HCT116 (cell line): ENCODE measurements around the gene ZNF548. TPM values are rescaled to one million over a fixed set of nuclear protein-coding genes. Genes with fewer than 3 reads are reported as not detected.

Source experiments
- ATAC-seq: fragments of 200-7000 bp; cut with Tn5 transposase; 2 replicates; pipeline ENCODE4 v1.9.1; 2020; ENCODE audit warnings: mild to moderate bottlenecking, moderate library complexity
- BruUV-seq: library from RNA; stranded (reverse); fragments of 400-500 nt; replicated peaks from 2 replicates; lab custom pipeline; 2021; lab: Mats Ljungman, UMichigan
- CTCF ChIA-PET: fragments of 300-600 bp; sonication (Branson Sonifier 250); formaldehyde crosslinking; loops from one replicate; lab custom pipeline; 2021; ENCODE audit warnings: antibody characterized with exemption; lab: Charles Lee
- POLR2A ChIA-PET: fragments of 300-600, 350-600 bp; sonication (Branson Sonifier 250); formaldehyde crosslinking; loops from one replicate; lab custom pipeline; 2021; ENCODE audit warnings: antibody characterized with exemption; lab: Charles Lee
- RAD21 ChIA-PET, 2 experiments: fragments of 300-600 bp; sonication (Branson Sonifier 250); formaldehyde crosslinking; loops; one replicate each; lab custom pipeline; 2023; ENCODE audit warnings: low total read pairs in 2 of 2; ENCODE audit not compliant: uncharacterized antibody in 2 of 2, unreplicated experiment in 2 of 2, low non-redundant PET in 1 of 2; lab: Charles Lee
- DNase-seq: peaks from one replicate; pipeline ENCODE4 v3.0.0-alpha.2; 2010; ENCODE audit warnings: low read depth, low spot score
- H2AFZ ChIP-seq: fragments of 200-600 bp; shearing (Covaris generic), sonication (generic); 2 replicates; pipeline ENCODE4 v1.6.1; 2017; ENCODE audit warnings: low read depth, mixed run types, mixed read lengths, antibody characterized with exemption, low read length; ENCODE audit not compliant: poor library complexity, severe bottlenecking
- H3K27ac ChIP-seq: 2 replicates; pipeline ENCODE4 v1.5.1; 2012; ENCODE audit warnings: low read depth, low read length
- H3K27me3 ChIP-seq: fragments of 200-600 bp; sonication (generic); 2 replicates; pipeline ENCODE4 v1.6.1; 2016; ENCODE audit warnings: mixed run types, low read length, mixed read lengths; ENCODE audit not compliant: insufficient read depth
- H3K36me3 ChIP-seq, 2 experiments: fragments of 200-500 bp in 1 of 2; fragments of 200-600 bp in 1 of 2; sonication (Bioruptor generic) in 1 of 2; sonication (generic) in 1 of 2; 2 replicates each; pipeline versions ENCODE4 v1.5.1 to v1.6.1; 2014 to 2016; ENCODE audit warnings: low read length in 2 of 2, inconsistent platforms in 1 of 2, mixed read lengths in 1 of 2, mixed run types in 1 of 2; ENCODE audit not compliant: insufficient read depth in 2 of 2, control insufficient read depth in 1 of 2
- H3K4me1 ChIP-seq, 2 experiments: fragments of 200-600 bp in 1 of 2; sonication (generic) in 1 of 2; 2 replicates each; pipeline versions ENCODE4 v1.5.1 to v1.6.1; 2012 to 2017; ENCODE audit warnings: low read length in 2 of 2, inconsistent platforms in 1 of 2, mild to moderate bottlenecking in 1 of 2, mixed read lengths in 1 of 2, mixed run types in 1 of 2, moderate library complexity in 1 of 2; ENCODE audit not compliant: insufficient read depth in 2 of 2, control insufficient read depth in 1 of 2
- H3K4me2 ChIP-seq: fragments of 200-600 bp; sonication (generic); 2 replicates; pipeline ENCODE4 v1.6.1; 2017; ENCODE audit warnings: mixed run types, low read length, mixed read lengths
- H3K4me3 ChIP-seq, 2 experiments: fragments of 200-600 bp in 1 of 2; sonication (generic) in 1 of 2; replicated peaks in 1 of 2; 2 replicates each; pipeline ENCODE4 v1.5.1; 2011 to 2016; ENCODE audit warnings: low read length in 2 of 2, control low read depth in 1 of 2, low read depth in 1 of 2, mild to moderate bottlenecking in 1 of 2, mixed read lengths in 1 of 2, mixed run types in 1 of 2
- H3K79me2 ChIP-seq: fragments of 200-600 bp; sonication (generic); 2 replicates; pipeline ENCODE4 v1.6.1; 2017; ENCODE audit warnings: mild to moderate bottlenecking, mixed run types, low read length, moderate library complexity, mixed read lengths; ENCODE audit not compliant: insufficient read depth
- H3K9ac ChIP-seq: fragments of 200-600 bp; sonication (generic); 2 replicates; pipeline ENCODE4 v1.6.1; 2016; ENCODE audit warnings: low read length, mixed read lengths
- H3K9me2 ChIP-seq: fragments of 200-600 bp; sonication (generic), shearing (Covaris generic); 2 replicates; pipeline ENCODE4 v1.6.1; 2017; ENCODE audit warnings: mixed run types, mild to moderate bottlenecking, moderate library complexity; ENCODE audit not compliant: insufficient read depth
- H3K9me3 ChIP-seq, 2 experiments: fragments of 200-500 bp in 1 of 2; fragments of 200-600 bp in 1 of 2; sonication (Bioruptor generic) in 1 of 2; sonication (generic) in 1 of 2; 2 replicates each; pipeline ENCODE4 v1.6.1; 2014 to 2017; ENCODE audit warnings: low read length in 2 of 2, mixed read lengths in 2 of 2, inconsistent platforms in 1 of 2, low read depth in 1 of 2, mild to moderate bottlenecking in 1 of 2, mixed run types in 1 of 2, moderate library complexity in 1 of 2; ENCODE audit not compliant: control insufficient read depth in 1 of 2, insufficient read depth in 1 of 2
- H4K20me1 ChIP-seq: fragments of 200-600 bp; sonication (generic), shearing (Covaris generic); 2 replicates; pipeline ENCODE4 v1.6.1; 2017; ENCODE audit warnings: mixed run types, mild to moderate bottlenecking, moderate library complexity; ENCODE audit not compliant: insufficient read depth
- FOSL1 ChIP-seq: IDR thresholded peaks from 2 replicates; pipeline ENCODE4 v1.6.1; 2012; ENCODE audit warnings: low read depth
- POLR2AphosphoS5 ChIP-seq: IDR thresholded peaks from 2 replicates; pipeline ENCODE4 v1.6.1; 2011; ENCODE audit warnings: mild to moderate bottlenecking, low read depth, low read length, moderate library complexity
- TCF7L2 ChIP-seq: IDR thresholded peaks from 2 replicates; pipeline ENCODE4 v1.7.0; 2011; ENCODE audit warnings: borderline replicate concordance, inconsistent platforms; ENCODE audit not compliant: insufficient read depth, insufficient read length; ENCODE audit errors: extremely low read depth
- ZNF274 ChIP-seq: fragments of 200-500 bp; sonication (Bioruptor generic); IDR thresholded peaks from 2 replicates; pipeline ENCODE4 v1.6.1; 2014; ENCODE audit warnings: mild to moderate bottlenecking, low read depth, low read length, inconsistent platforms
- intact Hi-C: fragments of 100-400 bp; cut with micrococcal nuclease; formaldehyde crosslinking; loops from 2 replicates; pipeline ENCODE4 v1.10.0; 2022
- total RNA-seq: library from RNA; stranded (reverse); gene quantifications from one replicate; pipeline ENCODE4 v1.2.1, GENCODE V29; 2021; ENCODE audit not compliant: unreplicated experiment
- TF ChIP-seq, protein P1 (sequence below): IDR thresholded peaks from 2 replicates; pipeline ENCODE4 v1.6.1; 2012; ENCODE audit warnings: low read depth

The ZNF548 gene
- total RNA-seq, 1 experiment from 2014 or later: 8.7 TPM

- Histone ChIP-seq H3K79me2 (peaks cover 7% of the 10 kb centered on the region; the same call in 1 of the 2 replicates), H3K9ac (no peak overlapping the region), H3K27me3 (no peaks in the 10 kb centered on the region), H3K4me1 (peaks cover 3 to 9% of the 10 kb centered on the region in 2 experiments; a peak in 3 of 4 replicates), H3K9me3 (no peaks in the 10 kb centered on the region; a peak in 1 of 4 replicates), H3K4me2 (no peak overlapping the region), H4K20me1 (no peaks in the 10 kb centered on the region), H3K36me3 (peaks cover 13 to 31% of the 10 kb centered on the region in 2 experiments), H3K9me2 (no peaks in the 10 kb centered on the region)
- ATAC-seq: no peak
- DNase-seq: no peak
- intact Hi-C loops: no loop called here
- BruUV-seq: no TSS peak
- RAD21 ChIA-PET: no interaction called here
- POLR2A ChIA-PET: no interaction called here
- TF ChIP-seq POLR2AphosphoS5: no peak
- no peak for TF ChIP-seq ZNF274
- no peak for TF ChIP-seq FOSL1
- no peak for TF ChIP-seq TCF7L2
- TF ChIP-seq, protein P1, sequence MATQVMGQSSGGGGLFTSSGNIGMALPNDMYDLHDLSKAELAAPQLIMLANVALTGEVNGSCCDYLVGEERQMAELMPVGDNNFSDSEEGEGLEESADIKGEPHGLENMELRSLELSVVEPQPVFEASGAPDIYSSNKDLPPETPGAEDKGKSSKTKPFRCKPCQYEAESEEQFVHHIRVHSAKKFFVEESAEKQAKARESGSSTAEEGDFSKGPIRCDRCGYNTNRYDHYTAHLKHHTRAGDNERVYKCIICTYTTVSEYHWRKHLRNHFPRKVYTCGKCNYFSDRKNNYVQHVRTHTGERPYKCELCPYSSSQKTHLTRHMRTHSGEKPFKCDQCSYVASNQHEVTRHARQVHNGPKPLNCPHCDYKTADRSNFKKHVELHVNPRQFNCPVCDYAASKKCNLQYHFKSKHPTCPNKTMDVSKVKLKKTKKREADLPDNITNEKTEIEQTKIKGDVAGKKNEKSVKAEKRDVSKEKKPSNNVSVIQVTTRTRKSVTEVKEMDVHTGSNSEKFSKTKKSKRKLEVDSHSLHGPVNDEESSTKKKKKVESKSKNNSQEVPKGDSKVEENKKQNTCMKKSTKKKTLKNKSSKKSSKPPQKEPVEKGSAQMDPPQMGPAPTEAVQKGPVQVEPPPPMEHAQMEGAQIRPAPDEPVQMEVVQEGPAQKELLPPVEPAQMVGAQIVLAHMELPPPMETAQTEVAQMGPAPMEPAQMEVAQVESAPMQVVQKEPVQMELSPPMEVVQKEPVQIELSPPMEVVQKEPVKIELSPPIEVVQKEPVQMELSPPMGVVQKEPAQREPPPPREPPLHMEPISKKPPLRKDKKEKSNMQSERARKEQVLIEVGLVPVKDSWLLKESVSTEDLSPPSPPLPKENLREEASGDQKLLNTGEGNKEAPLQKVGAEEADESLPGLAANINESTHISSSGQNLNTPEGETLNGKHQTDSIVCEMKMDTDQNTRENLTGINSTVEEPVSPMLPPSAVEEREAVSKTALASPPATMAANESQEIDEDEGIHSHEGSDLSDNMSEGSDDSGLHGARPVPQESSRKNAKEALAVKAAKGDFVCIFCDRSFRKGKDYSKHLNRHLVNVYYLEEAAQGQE: no peak
- TF ChIP-seq, all 23 proteins: peak for 0
- Histone ChIP-seq H3K27ac (no peak overlapping the region), H3K4me3 (no peak overlapping the region), H2AFZ (no peak overlapping the region)
- CTCF ChIA-PET: no interaction called here
These were observed 30.4 kb upstream of the ZNF548 start for GRCh38 chr19:57359300-57359699.
